NCI-H1092 (cell line): ENCODE measurements around the gene MOCS3.

Source experiments
- DNase-seq: peaks from one replicate; lab custom pipeline; 2025; lab: John Stamatoyannopoulos, UW

MOCS3 gene

GRCh38 chr20:51012357-51012756 lies 53.7 kb downstream of the MOCS3 start:
- no peak for DNase-seq
